Endothelial cell of umbilical vein (primary cell): ENCODE results near the gene TSC22D3. TPM values are rescaled to one million over a fixed set of nuclear protein-coding genes. Genes with fewer than 3 reads are reported as not detected.
A peak's percentile ranks its signal among the peaks of the same experiment; 100 is the strongest.

Experiments used
- BruUV-seq: library from RNA; stranded (reverse); fragments of 400-500 nt; replicated peaks from 2 replicates; lab custom pipeline; 2021; lab: Mats Ljungman, UMichigan
- CTCF ChIA-PET: fragments of 300-600, 350-600 bp; sonication (Branson Sonifier 250); formaldehyde crosslinking; loops from one replicate; lab custom pipeline; 2021; ENCODE audit warnings: antibody characterized with exemption, inconsistent platforms; lab: Charles Lee
- POLR2A ChIA-PET: fragments of 300-600, 350-600 bp; sonication (Branson Sonifier 250); formaldehyde crosslinking; loops from one replicate; lab custom pipeline; 2021; ENCODE audit warnings: antibody characterized with exemption, inconsistent platforms; lab: Charles Lee
- DNase-seq: peaks from one replicate; pipeline ENCODE4 v3.0.0-alpha.2; 2011; ENCODE audit warnings: low read depth, low spot score
- FAIRE-seq: peaks from 2 replicates; lab custom pipeline; 2011; peaks lifted over from hg19 to GRCh38; lab: Jason Lieb, UNC
- H2AFZ ChIP-seq: 2 replicates; pipeline ENCODE4 v1.6.0; 2012; ENCODE audit warnings: low read depth, low read length, control low read depth, inconsistent platforms
- H3K27ac ChIP-seq: 2 replicates; pipeline ENCODE4 v1.5.1; 2011; ENCODE audit warnings: low read depth, mild to moderate bottlenecking, control low read depth, low read length, moderate library complexity; ENCODE audit not compliant: insufficient read depth
- H3K27me3 ChIP-seq, 2 experiments: 2 replicates each; pipeline versions ENCODE4 v1.6.0 to v1.6.1; 2011; ENCODE audit warnings: low read length in 2 of 2, mixed read lengths in 1 of 2; ENCODE audit not compliant: control insufficient read depth in 2 of 2, insufficient read depth in 2 of 2
- H3K36me3 ChIP-seq, 2 experiments: 2 replicates in 1 of 2; 3 replicates in 1 of 2; pipeline ENCODE4 v1.5.1; 2011; ENCODE audit warnings: low read length in 2 of 2, mild to moderate bottlenecking in 1 of 2, moderate library complexity in 1 of 2; ENCODE audit not compliant: control insufficient read depth in 2 of 2, insufficient read depth in 2 of 2; ENCODE audit errors: extremely low read depth in 1 of 2
- H3K4me1 ChIP-seq: 3 replicates; pipeline ENCODE4 v1.5.1; 2011; ENCODE audit warnings: mild to moderate bottlenecking, low read length; ENCODE audit not compliant: control insufficient read depth, insufficient read depth; ENCODE audit errors: extremely low read depth
- H3K4me2 ChIP-seq: 2 replicates; pipeline ENCODE4 v1.6.1; 2011; ENCODE audit warnings: low read length, control low read depth, mixed read lengths; ENCODE audit not compliant: insufficient read depth
- H3K4me3 ChIP-seq, 3 experiments: fragments of 200-600 bp in 1 of 3; sonication (generic), shearing (Covaris generic) in 1 of 3; replicated peaks in 1 of 3; 2 replicates each; pipeline ENCODE4 v1.5.1; 2011 to 2016; ENCODE audit warnings: control low read depth in 3 of 3, low read length in 3 of 3, mild to moderate bottlenecking in 2 of 3, inconsistent platforms in 1 of 3, low read depth in 1 of 3, moderate library complexity in 1 of 3; ENCODE audit not compliant: insufficient read depth in 1 of 3
- H3K79me2 ChIP-seq: 2 replicates; pipeline ENCODE4 v1.6.0; 2012; ENCODE audit warnings: low read length, inconsistent platforms; ENCODE audit not compliant: control insufficient read depth, insufficient read depth
- H3K9ac ChIP-seq: replicated peaks from 2 replicates; pipeline ENCODE3; 2011; ENCODE audit warnings: low read length, control low read depth; ENCODE audit not compliant: insufficient read depth; ENCODE audit errors: extremely low read depth
- H3K9me1 ChIP-seq: replicated peaks from 3 replicates; pipeline ENCODE4 v1.6.0; 2011; ENCODE audit warnings: mild to moderate bottlenecking, low read length; ENCODE audit not compliant: control insufficient read depth, insufficient read depth; ENCODE audit errors: extremely low read depth
- H3K9me3 ChIP-seq: replicated peaks from 2 replicates; pipeline ENCODE4 v1.5.1; 2012; ENCODE audit warnings: low read length, inconsistent platforms; ENCODE audit not compliant: control insufficient read depth, insufficient read depth
- H4K20me1 ChIP-seq: replicated peaks from 2 replicates; pipeline ENCODE3; 2011; ENCODE audit warnings: mild to moderate bottlenecking, low read length; ENCODE audit not compliant: control insufficient read depth, insufficient read depth; ENCODE audit errors: extremely low read depth
- CTCF ChIP-seq, 2 donors: IDR thresholded peaks; 1 replicate in 1 of 2; 2 replicates in 1 of 2; pipeline ENCODE4 v1.5.1; 2011; ENCODE audit warnings: low read length in 2 of 2, mild to moderate bottlenecking in 2 of 2, moderate library complexity in 2 of 2, control low read depth in 1 of 2, inconsistent platforms in 1 of 2, low read depth in 1 of 2; ENCODE audit not compliant: insufficient read depth in 1 of 2; ENCODE audit errors: extremely low read depth in 1 of 2
- EZH2 ChIP-seq: IDR thresholded peaks from 2 replicates; pipeline ENCODE4 v1.6.1; 2012; ENCODE audit warnings: borderline replicate concordance, low read depth, mild to moderate bottlenecking, moderate library complexity, low read length, inconsistent platforms; ENCODE audit not compliant: severe bottlenecking
- FOS ChIP-seq: IDR thresholded peaks from 2 replicates; pipeline ENCODE4 v1.6.1; 2011; ENCODE audit warnings: mild to moderate bottlenecking, low read length, moderate library complexity, borderline replicate concordance; ENCODE audit not compliant: insufficient read depth
- GATA2 ChIP-seq: IDR thresholded peaks from 2 replicates; pipeline ENCODE4 v1.7.0; 2011; ENCODE audit warnings: low read depth, mild to moderate bottlenecking, moderate library complexity, mixed read lengths, low read length; ENCODE audit not compliant: insufficient read length, insufficient read depth
- JUN ChIP-seq: IDR thresholded peaks from 2 replicates; pipeline ENCODE4 v1.6.1; 2011; ENCODE audit warnings: borderline replicate concordance, low read depth; ENCODE audit not compliant: insufficient read length, insufficient read depth
- MAX ChIP-seq: IDR thresholded peaks from 2 replicates; pipeline ENCODE4 v1.6.1; 2011; ENCODE audit not compliant: insufficient read depth, insufficient read length
- POLR2AphosphoS5 ChIP-seq: IDR thresholded peaks from 2 replicates; pipeline ENCODE4 v1.6.1; 2012; ENCODE audit warnings: low read depth, mild to moderate bottlenecking, control low read depth, low read length, moderate library complexity; ENCODE audit not compliant: insufficient read depth
- dilution Hi-C: fragments of 300-500 bp; cut with MboI; formaldehyde crosslinking; loops from one replicate; pipeline ENCODE4 v1.15.0; 2019; ENCODE audit warnings: low sequenced_read_pairs; ENCODE audit not compliant: extremely low pct_ligation_motif_present
- intact Hi-C: fragments of 100-400 bp; cut with micrococcal nuclease; formaldehyde crosslinking; loops from one replicate; pipeline ENCODE4 v1.10.0; 2022
- polyA plus RNA-seq, 4 experiments: library from polyadenylated mRNA; depleted of rRNA in 3 of 4; stranded (reverse) in 3 of 4; unstranded in 1 of 4; fragments of >200 nt; gene quantifications; 2 replicates each; pipeline versions ENCODE4 v1.2.1 to v1.2.3, GENCODE V29; 2011 to 2012; ENCODE audit warnings: missing spikeins in 1 of 4
- total RNA-seq: library from RNA; stranded (reverse); gene quantifications from 2 replicates; pipeline ENCODE4 v1.2.3, GENCODE V29; 2021

TSC22D3 gene
- total and polyA plus RNA-seq, 2 donors (not counting 3 experiments of a cell fraction or from before 2014, with no cell fraction given) = 21.1 to 37.4 TPM

GRCh38 chrX:107775000-107775733 is 420 bp downstream of the TSC22D3 start:
- no TSS peak for BruUV-seq
- Histone ChIP-seq H3K27ac (no peak overlapping the region), H4K20me1 (no peaks in the 10 kb centered on the region), H3K4me1 (peaks cover 10% of the 10 kb centered on the region), H3K27me3 (no peaks in the 10 kb centered on the region), H3K9me1 (no peaks in the 10 kb centered on the region), H3K9ac (no peak overlapping the region), H3K36me3 (no peaks in the 10 kb centered on the region), H2AFZ (peak overlapping the region; percentile 96), H3K9me3 (no peaks in the 10 kb centered on the region), H3K4me2 (peak overlapping the region; percentile 80), H3K4me3 (peak overlapping the region; percentile 11 to 53 (median 20)), H3K79me2 (no peaks in the 10 kb centered on the region)
- POLR2A ChIA-PET = interaction anchor here (1.3 kb wide), 1 partner anchor 58 kb away, joined by 8 read pairs; no protein-coding TSS in a partner anchor
- no peak for DNase-seq
- CTCF ChIA-PET = interaction anchor here (0.8 to 4.7 kb wide), 26 partner anchors 8 to 750 kb away, joined by 3 to 109 read pairs (median 4); partner anchors contain the start of gene MID2
- TF ChIP-seq MAX (no peak), POLR2AphosphoS5 (no peak), FOS (no peak), CTCF (IDR thresholded peaks at IDR 0.05; ENCODE audit: extremely low read depth in 1 of 2, insufficient read depth in 1 of 2, low read depth in 1 of 2, low read length in 2 of 2) (peak in 1 of 2 donors; percentile 29), GATA2 (no peak), JUN (no peak), EZH2 (no peak)
- dilution Hi-C loops (no loop called here), intact Hi-C loops (loop anchor here (1.0 to 5.0 kb wide), 4 partner anchors 33 to 878 kb away; no protein-coding TSS in a partner anchor)
- no peak for FAIRE-seq
